ENCODE measurements around the gene VIPR2.

- no peak for TF ChIP-seq CTCF (IDR thresholded peaks at IDR 0.05; ENCODE audit: poor library complexity, severe bottlenecking)
- no peak for TF ChIP-seq EP300 (conservative IDR thresholded peaks at IDR 0.05; ENCODE audit: poor library complexity, severe bottlenecking)
- no peak for TF ChIP-seq REST (IDR thresholded peaks at IDR 0.05; ENCODE audit: borderline replicate concordance)
- no peak for TF ChIP-seq EZH2 (IDR thresholded peaks at IDR 0.05; ENCODE audit: borderline replicate concordance, insufficient read depth, low read length, poor library complexity, severe bottlenecking)
- no peak for TF ChIP-seq TAF1 (IDR thresholded peaks at IDR 0.05; ENCODE audit: low read depth)
- TF ChIP-seq POLR2AphosphoS5 (IDR thresholded peaks at IDR 0.05), result no peak
These were observed 113.4 kb downstream of the VIPR2 start for GRCh38 chr7:159031135-159031701.

Data from neural cell (in vitro differentiated cells).